ENCODE measurements around the gene TXNIP.

DNA sequence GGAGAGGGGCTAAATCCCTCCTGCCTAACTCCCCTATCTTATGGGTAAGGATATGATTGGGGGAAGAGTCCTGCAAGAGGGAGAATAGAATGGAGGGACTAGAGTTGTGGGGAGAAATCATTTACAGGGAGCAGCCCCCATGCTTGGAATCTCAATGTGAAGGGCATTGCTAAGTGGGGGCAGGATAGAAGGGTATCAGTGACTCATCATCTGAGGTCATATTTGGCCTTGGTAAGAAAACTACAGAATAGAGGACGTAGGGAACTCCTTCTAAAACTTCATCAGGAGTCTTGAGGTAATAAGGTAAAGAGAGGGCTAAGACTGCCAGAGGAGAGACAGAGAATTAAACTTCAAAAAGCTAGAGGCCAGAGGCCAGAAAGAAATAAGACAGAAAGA is 24.7 kb upstream of the TXNIP start:
- TF ChIP-seq, protein P1, sequence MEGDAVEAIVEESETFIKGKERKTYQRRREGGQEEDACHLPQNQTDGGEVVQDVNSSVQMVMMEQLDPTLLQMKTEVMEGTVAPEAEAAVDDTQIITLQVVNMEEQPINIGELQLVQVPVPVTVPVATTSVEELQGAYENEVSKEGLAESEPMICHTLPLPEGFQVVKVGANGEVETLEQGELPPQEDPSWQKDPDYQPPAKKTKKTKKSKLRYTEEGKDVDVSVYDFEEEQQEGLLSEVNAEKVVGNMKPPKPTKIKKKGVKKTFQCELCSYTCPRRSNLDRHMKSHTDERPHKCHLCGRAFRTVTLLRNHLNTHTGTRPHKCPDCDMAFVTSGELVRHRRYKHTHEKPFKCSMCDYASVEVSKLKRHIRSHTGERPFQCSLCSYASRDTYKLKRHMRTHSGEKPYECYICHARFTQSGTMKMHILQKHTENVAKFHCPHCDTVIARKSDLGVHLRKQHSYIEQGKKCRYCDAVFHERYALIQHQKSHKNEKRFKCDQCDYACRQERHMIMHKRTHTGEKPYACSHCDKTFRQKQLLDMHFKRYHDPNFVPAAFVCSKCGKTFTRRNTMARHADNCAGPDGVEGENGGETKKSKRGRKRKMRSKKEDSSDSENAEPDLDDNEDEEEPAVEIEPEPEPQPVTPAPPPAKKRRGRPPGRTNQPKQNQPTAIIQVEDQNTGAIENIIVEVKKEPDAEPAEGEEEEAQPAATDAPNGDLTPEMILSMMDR (IDR thresholded peaks at IDR 0.05), result no peak
- TF ChIP-seq POLR2A (IDR thresholded peaks at IDR 0.05), result no peak
